GM23338 (cell line): ENCODE results near the gene SENP6. TPM values are rescaled to one million over a fixed set of nuclear protein-coding genes. Genes with fewer than 3 reads are reported as not detected.

Source experiments
- ATAC-seq: fragments of 200-7000 bp; cut with Tn5 transposase; 3 replicates; pipeline ENCODE4 v1.9.1; 2020
- DNase-seq: peaks from one replicate; pipeline ENCODE4 v3.0.0-alpha.2; 2015; ENCODE audit warnings: low spot score
- H2AFZ ChIP-seq: fragments of 200-600 bp; sonication (generic); 2 replicates; pipeline ENCODE4 v1.8.0; 2016; ENCODE audit warnings: antibody characterized with exemption, mild to moderate bottlenecking, moderate library complexity
- H3F3A ChIP-seq: fragments of 200-600 bp; sonication (generic); replicated peaks from 2 replicates; pipeline ENCODE4 v1.8.0; 2017; ENCODE audit warnings: antibody characterized with exemption, mixed run types, low read depth
- H3K27ac ChIP-seq: fragments of 200-600 bp; sonication (generic); 2 replicates; pipeline ENCODE4 v1.6.1; 2016; ENCODE audit warnings: low read depth
- H3K27me3 ChIP-seq: fragments of 200-600 bp; sonication (generic); 2 replicates; pipeline ENCODE4 v1.8.0; 2016; ENCODE audit warnings: mild to moderate bottlenecking, mixed run types, moderate library complexity; ENCODE audit not compliant: insufficient read depth
- H3K36me3 ChIP-seq: fragments of 200-600 bp; sonication (generic); 2 replicates; pipeline ENCODE4 v1.8.0; 2016; ENCODE audit warnings: mild to moderate bottlenecking; ENCODE audit not compliant: insufficient read depth
- H3K4me1 ChIP-seq: fragments of 200-600 bp; sonication (generic); 2 replicates; pipeline ENCODE4 v1.8.0; 2016; ENCODE audit warnings: mild to moderate bottlenecking, moderate library complexity; ENCODE audit not compliant: insufficient read depth
- H3K4me2 ChIP-seq: fragments of 200-600 bp; sonication (generic); 2 replicates; pipeline ENCODE4 v1.7.1; 2017; ENCODE audit warnings: mixed run types
- H3K4me3 ChIP-seq: fragments of 200-600 bp; sonication (generic); 2 replicates; pipeline ENCODE4 v1.6.1; 2016; ENCODE audit warnings: mixed run types
- H3K79me2 ChIP-seq: fragments of 200-600 bp; sonication (generic); replicated peaks from 2 replicates; pipeline ENCODE4 v1.8.0; 2017; ENCODE audit warnings: mild to moderate bottlenecking; ENCODE audit not compliant: insufficient read depth
- H3K9me2 ChIP-seq: fragments of 200-600 bp; sonication (generic); 2 replicates; pipeline ENCODE4 v1.8.0; 2017; ENCODE audit not compliant: insufficient read depth
- H4K20me1 ChIP-seq: fragments of 200-600 bp; sonication (generic); replicated peaks from 2 replicates; pipeline ENCODE4 v1.8.0; 2017; ENCODE audit warnings: mild to moderate bottlenecking; ENCODE audit not compliant: insufficient read depth
- H3K27ac Mint-ChIP-seq: 2 replicates; pipeline ENCODE4 v1.8.0; 2020; ENCODE audit warnings: inconsistent platforms, mild to moderate bottlenecking, moderate library complexity, mixed read lengths
- H3K27me3 Mint-ChIP-seq: 3 replicates; pipeline ENCODE4 v1.8.0; 2022; ENCODE audit warnings: low read depth, mild to moderate bottlenecking, moderate library complexity, mixed read lengths, inconsistent platforms; ENCODE audit not compliant: insufficient read depth, poor library complexity
- H3K36me3 Mint-ChIP-seq: 3 replicates; pipeline ENCODE4 v1.8.0; 2021; ENCODE audit warnings: low read depth, mild to moderate bottlenecking, inconsistent platforms, moderate library complexity, mixed read lengths
- H3K4me1 Mint-ChIP-seq: 3 replicates; pipeline ENCODE4 v1.8.0; 2020; ENCODE audit warnings: mild to moderate bottlenecking, inconsistent platforms, mixed read lengths
- H3K4me3 Mint-ChIP-seq: 3 replicates; pipeline ENCODE4 v1.8.0; 2021; ENCODE audit warnings: moderate library complexity, mild to moderate bottlenecking, inconsistent platforms, mixed read lengths
- H3K9me3 Mint-ChIP-seq: 3 replicates; pipeline ENCODE4 v1.8.0; 2020; ENCODE audit warnings: moderate library complexity, mild to moderate bottlenecking, inconsistent platforms, mixed read lengths
- CREB1 ChIP-seq: fragments of 250-450 bp; sonication (Bioruptor Pico); IDR thresholded peaks from 2 replicates; pipeline ENCODE4 v1.5.0; 2020; ENCODE audit warnings: low read depth, mild to moderate bottlenecking, moderate library complexity
- CTCF ChIP-seq, 2 experiments: fragments of 200-600 bp in 1 of 2; sonication (generic) in 1 of 2; conservative IDR thresholded peaks; 2 replicates each; pipeline versions ENCODE4 v1.5.1 to v1.6.1; 2016 to 2017; ENCODE audit warnings: antibody characterized with exemption in 2 of 2, low read depth in 2 of 2, mild to moderate bottlenecking in 2 of 2, moderate library complexity in 1 of 2
- ETS1 ChIP-seq: IDR thresholded peaks from 2 replicates; pipeline ENCODE4 v1.6.1; 2016; ENCODE audit warnings: antibody characterized with exemption
- EZH2 ChIP-seq: fragments of 200-600 bp; sonication (generic); IDR thresholded peaks from one replicate; pipeline ENCODE4 v1.8.0; 2017; ENCODE audit warnings: antibody characterized with exemption, mild to moderate bottlenecking, low read depth; ENCODE audit not compliant: unreplicated experiment
- EZH2phosphoT487 ChIP-seq: fragments of 200-600 bp; sonication (generic); IDR thresholded peaks from one replicate; pipeline ENCODE4 v1.8.1; 2018; ENCODE audit warnings: antibody characterized with exemption; ENCODE audit not compliant: unreplicated experiment
- JUNB ChIP-seq: IDR thresholded peaks from one replicate; pipeline ENCODE4 v1.6.1; 2016; ENCODE audit warnings: antibody characterized with exemption; ENCODE audit not compliant: unreplicated experiment
- NANOG ChIP-seq: IDR thresholded peaks from 2 replicates; pipeline ENCODE4 v1.6.1; 2016; ENCODE audit warnings: antibody characterized with exemption, borderline replicate concordance
- POLR2AphosphoS5 ChIP-seq: IDR thresholded peaks from 2 replicates; pipeline ENCODE4 v1.6.1; 2016; ENCODE audit warnings: antibody characterized with exemption, low read depth
- STAT1 ChIP-seq: IDR thresholded peaks from one replicate; pipeline ENCODE4 v1.6.1; 2016; ENCODE audit warnings: antibody characterized with exemption; ENCODE audit not compliant: unreplicated experiment
- ZNF114 ChIP-seq: fragments of 250-450 bp; sonication (Bioruptor Pico); IDR thresholded peaks from 2 replicates; pipeline ENCODE4 v1.5.0; 2020; ENCODE audit warnings: mild to moderate bottlenecking, moderate library complexity
- ZNF331 ChIP-seq: fragments of 250-450 bp; sonication (Bioruptor Pico); IDR thresholded peaks from 2 replicates; pipeline ENCODE4 v1.5.0; 2020; ENCODE audit warnings: low read depth, mild to moderate bottlenecking, moderate library complexity
- polyA plus RNA-seq: library from polyadenylated mRNA; unstranded; fragments of >200 nt; fragmentation: Nextera tagmentation; extraction: Ambion mirVana; gene quantifications from 2 replicates; pipeline ENCODE4 v1.2.1, GENCODE V29; 2016
- total RNA-seq: library from RNA; depleted of rRNA; stranded (reverse); fragments of >200 nt; shearing (Covaris generic); gene quantifications from 2 replicates; pipeline ENCODE4 v1.2.3, GENCODE V29; 2014
- TF ChIP-seq, protein P1 (sequence below): IDR thresholded peaks from one replicate; pipeline ENCODE4 v1.6.1; 2018; ENCODE audit warnings: antibody characterized with exemption; ENCODE audit not compliant: unreplicated experiment
- TF ChIP-seq, protein P2 (sequence below): fragments of 250-450 bp; sonication (Bioruptor Pico); IDR thresholded peaks from 2 replicates; pipeline ENCODE4 v1.5.0; 2020; ENCODE audit warnings: mild to moderate bottlenecking, moderate library complexity

SENP6 gene
- total and polyA plus RNA-seq, 2 experiments from 2014 or later: 66.6 to 114 TPM

- H3K4me3 Mint-ChIP-seq: peak overlapping the region; percentile 98
- no peak for DNase-seq
- TF ChIP-seq EZH2phosphoT487 (no peak), STAT1 (no peak), EZH2 (no peak), ETS1 (no peak), NANOG (no peak), CREB1 (no peak), ZNF114 (CRISPR knock-in tag) (no peak), JUNB (no peak), ZNF331 (CRISPR knock-in tag) (no peak), POLR2AphosphoS5 (no peak), CTCF (conservative IDR thresholded peaks at IDR 0.05; ENCODE audit: low read depth in 2 of 2) (no peak)
- TF ChIP-seq, protein P1, sequence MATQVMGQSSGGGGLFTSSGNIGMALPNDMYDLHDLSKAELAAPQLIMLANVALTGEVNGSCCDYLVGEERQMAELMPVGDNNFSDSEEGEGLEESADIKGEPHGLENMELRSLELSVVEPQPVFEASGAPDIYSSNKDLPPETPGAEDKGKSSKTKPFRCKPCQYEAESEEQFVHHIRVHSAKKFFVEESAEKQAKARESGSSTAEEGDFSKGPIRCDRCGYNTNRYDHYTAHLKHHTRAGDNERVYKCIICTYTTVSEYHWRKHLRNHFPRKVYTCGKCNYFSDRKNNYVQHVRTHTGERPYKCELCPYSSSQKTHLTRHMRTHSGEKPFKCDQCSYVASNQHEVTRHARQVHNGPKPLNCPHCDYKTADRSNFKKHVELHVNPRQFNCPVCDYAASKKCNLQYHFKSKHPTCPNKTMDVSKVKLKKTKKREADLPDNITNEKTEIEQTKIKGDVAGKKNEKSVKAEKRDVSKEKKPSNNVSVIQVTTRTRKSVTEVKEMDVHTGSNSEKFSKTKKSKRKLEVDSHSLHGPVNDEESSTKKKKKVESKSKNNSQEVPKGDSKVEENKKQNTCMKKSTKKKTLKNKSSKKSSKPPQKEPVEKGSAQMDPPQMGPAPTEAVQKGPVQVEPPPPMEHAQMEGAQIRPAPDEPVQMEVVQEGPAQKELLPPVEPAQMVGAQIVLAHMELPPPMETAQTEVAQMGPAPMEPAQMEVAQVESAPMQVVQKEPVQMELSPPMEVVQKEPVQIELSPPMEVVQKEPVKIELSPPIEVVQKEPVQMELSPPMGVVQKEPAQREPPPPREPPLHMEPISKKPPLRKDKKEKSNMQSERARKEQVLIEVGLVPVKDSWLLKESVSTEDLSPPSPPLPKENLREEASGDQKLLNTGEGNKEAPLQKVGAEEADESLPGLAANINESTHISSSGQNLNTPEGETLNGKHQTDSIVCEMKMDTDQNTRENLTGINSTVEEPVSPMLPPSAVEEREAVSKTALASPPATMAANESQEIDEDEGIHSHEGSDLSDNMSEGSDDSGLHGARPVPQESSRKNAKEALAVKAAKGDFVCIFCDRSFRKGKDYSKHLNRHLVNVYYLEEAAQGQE: no peak
- TF ChIP-seq, protein P2, sequence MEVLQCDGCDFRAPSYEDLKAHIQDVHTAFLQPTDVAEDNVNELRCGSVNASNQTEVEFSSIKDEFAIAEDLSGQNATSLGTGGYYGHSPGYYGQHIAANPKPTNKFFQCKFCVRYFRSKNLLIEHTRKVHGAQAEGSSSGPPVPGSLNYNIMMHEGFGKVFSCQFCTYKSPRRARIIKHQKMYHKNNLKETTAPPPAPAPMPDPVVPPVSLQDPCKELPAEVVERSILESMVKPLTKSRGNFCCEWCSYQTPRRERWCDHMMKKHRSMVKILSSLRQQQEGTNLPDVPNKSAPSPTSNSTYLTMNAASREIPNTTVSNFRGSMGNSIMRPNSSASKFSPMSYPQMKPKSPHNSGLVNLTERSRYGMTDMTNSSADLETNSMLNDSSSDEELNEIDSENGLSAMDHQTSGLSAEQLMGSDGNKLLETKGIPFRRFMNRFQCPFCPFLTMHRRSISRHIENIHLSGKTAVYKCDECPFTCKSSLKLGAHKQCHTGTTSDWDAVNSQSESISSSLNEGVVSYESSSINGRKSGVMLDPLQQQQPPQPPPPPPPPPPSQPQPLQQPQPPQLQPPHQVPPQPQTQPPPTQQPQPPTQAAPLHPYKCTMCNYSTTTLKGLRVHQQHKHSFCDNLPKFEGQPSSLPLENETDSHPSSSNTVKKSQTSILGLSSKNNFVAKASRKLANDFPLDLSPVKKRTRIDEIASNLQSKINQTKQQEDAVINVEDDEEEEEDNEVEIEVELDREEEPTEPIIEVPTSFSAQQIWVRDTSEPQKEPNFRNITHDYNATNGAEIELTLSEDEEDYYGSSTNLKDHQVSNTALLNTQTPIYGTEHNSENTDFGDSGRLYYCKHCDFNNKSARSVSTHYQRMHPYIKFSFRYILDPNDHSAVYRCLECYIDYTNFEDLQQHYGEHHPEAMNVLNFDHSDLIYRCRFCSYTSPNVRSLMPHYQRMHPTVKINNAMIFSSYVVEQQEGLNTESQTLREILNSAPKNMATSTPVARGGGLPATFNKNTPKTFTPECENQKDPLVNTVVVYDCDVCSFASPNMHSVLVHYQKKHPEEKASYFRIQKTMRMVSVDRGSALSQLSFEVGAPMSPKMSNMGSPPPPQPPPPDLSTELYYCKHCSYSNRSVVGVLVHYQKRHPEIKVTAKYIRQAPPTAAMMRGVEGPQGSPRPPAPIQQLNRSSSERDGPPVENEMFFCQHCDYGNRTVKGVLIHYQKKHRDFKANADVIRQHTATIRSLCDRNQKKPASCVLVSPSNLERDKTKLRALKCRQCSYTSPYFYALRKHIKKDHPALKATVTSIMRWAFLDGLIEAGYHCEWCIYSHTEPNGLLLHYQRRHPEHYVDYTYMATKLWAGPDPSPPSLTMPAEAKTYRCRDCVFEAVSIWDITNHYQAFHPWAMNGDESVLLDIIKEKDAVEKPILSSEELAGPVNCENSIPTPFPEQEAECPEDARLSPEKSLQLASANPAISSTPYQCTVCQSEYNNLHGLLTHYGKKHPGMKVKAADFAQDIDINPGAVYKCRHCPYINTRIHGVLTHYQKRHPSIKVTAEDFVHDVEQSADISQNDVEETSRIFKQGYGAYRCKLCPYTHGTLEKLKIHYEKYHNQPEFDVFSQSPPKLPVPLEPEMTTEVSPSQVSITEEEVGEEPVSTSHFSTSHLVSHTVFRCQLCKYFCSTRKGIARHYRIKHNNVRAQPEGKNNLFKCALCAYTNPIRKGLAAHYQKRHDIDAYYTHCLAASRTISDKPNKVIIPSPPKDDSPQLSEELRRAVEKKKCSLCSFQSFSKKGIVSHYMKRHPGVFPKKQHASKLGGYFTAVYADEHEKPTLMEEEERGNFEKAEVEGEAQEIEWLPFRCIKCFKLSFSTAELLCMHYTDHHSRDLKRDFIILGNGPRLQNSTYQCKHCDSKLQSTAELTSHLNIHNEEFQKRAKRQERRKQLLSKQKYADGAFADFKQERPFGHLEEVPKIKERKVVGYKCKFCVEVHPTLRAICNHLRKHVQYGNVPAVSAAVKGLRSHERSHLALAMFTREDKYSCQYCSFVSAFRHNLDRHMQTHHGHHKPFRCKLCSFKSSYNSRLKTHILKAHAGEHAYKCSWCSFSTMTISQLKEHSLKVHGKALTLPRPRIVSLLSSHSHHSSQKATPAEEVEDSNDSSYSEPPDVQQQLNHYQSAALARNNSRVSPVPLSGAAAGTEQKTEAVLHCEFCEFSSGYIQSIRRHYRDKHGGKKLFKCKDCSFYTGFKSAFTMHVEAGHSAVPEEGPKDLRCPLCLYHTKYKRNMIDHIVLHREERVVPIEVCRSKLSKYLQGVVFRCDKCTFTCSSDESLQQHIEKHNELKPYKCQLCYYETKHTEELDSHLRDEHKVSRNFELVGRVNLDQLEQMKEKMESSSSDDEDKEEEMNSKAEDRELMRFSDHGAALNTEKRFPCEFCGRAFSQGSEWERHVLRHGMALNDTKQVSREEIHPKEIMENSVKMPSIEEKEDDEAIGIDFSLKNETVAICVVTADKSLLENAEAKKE (CRISPR knock-in tag): no peak
- Histone ChIP-seq H3K36me3 (no peaks in the 10 kb centered on the region), H3F3A (no peaks in the 10 kb centered on the region), H3K27me3 (no peaks in the 10 kb centered on the region), H2AFZ (no peak overlapping the region), H4K20me1 (peaks cover 22% of the 10 kb centered on the region), H3K9me2 (no peaks in the 10 kb centered on the region), H3K27ac (no peak overlapping the region), H3K4me1 (peaks cover 31% of the 10 kb centered on the region), H3K4me3 (peak overlapping the region; percentile 86), H3K4me2 (peak overlapping the region; percentile 87), H3K79me2 (peaks cover 79% of the 10 kb centered on the region)
- H3K27me3 Mint-ChIP-seq: peaks cover 10% of the 10 kb centered on the region
- H3K36me3 Mint-ChIP-seq: peaks cover 11% of the 10 kb centered on the region; the same call in 2 of the 3 replicates
- peaks cover 45% of the 10 kb centered on the region for H3K4me1 Mint-ChIP-seq
- no peak for ATAC-seq
- no peak overlapping the region for H3K27ac Mint-ChIP-seq
- no peaks in the 10 kb centered on the region for H3K9me3 Mint-ChIP-seq
Observed at GRCh38 chr6:75604294-75604693, 2.6 kb downstream of the SENP6 start.
